Liver (tissue), 3 donors: ENCODE measurements around the gene GGN.

Experiments
- GABPA ChIP-seq, 2 donors: IDR thresholded peaks in 1 of 2; conservative IDR thresholded peaks in 1 of 2; 2 replicates each; pipeline ENCODE4 v1.6.1; 2016; ENCODE audit warnings: antibody characterized with exemption in 2 of 2, mild to moderate bottlenecking in 1 of 2, moderate library complexity in 1 of 2
- NR2F2 ChIP-seq: IDR thresholded peaks from 2 replicates; pipeline ENCODE4 v1.6.1; 2016; ENCODE audit warnings: antibody characterized with exemption
- RAD21 ChIP-seq, 2 donors: IDR thresholded peaks; 2 replicates each; pipeline ENCODE4 v1.6.1; 2016; ENCODE audit warnings: antibody characterized with exemption in 2 of 2, mild to moderate bottlenecking in 2 of 2
- SP1 ChIP-seq: IDR thresholded peaks from 2 replicates; pipeline ENCODE4 v1.6.1; 2018; ENCODE audit warnings: antibody characterized with exemption, mild to moderate bottlenecking
- TAF1 ChIP-seq: conservative IDR thresholded peaks from 2 replicates; pipeline ENCODE4 v1.6.1; 2016; ENCODE audit warnings: antibody characterized with exemption, mild to moderate bottlenecking
- TF ChIP-seq, protein P1 (sequence below): fragments of 150-350 bp; IDR thresholded peaks from 2 replicates; pipeline ENCODE4 v1.5.1; 2017; ENCODE audit warnings: improper control_type of control experiment, low read depth, low read length; ENCODE audit not compliant: missing input control
- TF ChIP-seq, protein P2 (sequence below): IDR thresholded peaks from 2 replicates; pipeline ENCODE4 v1.6.1; 2016; ENCODE audit warnings: antibody characterized with exemption
- TF ChIP-seq, protein P3 (sequence below): IDR thresholded peaks from 2 replicates; pipeline ENCODE4 v1.6.1; 2016; ENCODE audit warnings: antibody characterized with exemption, mild to moderate bottlenecking
- donor health status: healthy.
- donor health status: healthy.

DNA sequence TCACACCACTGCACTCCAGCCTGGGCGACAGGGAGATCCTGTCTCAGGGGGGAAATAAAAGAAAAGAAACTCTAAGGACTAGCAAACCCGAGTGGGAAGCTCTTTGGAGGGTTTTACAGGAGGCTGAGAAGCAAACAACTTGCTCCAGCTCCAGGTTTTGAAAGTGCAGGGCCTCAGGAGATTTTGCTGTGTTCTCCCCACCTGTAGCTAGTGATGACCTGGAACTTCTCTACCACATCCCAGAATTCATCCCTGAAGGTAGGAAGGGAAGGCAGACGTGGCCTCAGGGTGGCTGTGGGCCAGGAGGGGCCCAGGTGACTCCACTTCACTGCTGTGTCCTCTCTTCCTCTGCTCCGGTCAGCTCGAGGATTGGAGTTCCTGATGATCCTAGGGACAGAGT lies 29.8 kb downstream of the GGN start:
- TF ChIP-seq, protein P1, sequence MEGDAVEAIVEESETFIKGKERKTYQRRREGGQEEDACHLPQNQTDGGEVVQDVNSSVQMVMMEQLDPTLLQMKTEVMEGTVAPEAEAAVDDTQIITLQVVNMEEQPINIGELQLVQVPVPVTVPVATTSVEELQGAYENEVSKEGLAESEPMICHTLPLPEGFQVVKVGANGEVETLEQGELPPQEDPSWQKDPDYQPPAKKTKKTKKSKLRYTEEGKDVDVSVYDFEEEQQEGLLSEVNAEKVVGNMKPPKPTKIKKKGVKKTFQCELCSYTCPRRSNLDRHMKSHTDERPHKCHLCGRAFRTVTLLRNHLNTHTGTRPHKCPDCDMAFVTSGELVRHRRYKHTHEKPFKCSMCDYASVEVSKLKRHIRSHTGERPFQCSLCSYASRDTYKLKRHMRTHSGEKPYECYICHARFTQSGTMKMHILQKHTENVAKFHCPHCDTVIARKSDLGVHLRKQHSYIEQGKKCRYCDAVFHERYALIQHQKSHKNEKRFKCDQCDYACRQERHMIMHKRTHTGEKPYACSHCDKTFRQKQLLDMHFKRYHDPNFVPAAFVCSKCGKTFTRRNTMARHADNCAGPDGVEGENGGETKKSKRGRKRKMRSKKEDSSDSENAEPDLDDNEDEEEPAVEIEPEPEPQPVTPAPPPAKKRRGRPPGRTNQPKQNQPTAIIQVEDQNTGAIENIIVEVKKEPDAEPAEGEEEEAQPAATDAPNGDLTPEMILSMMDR = no peak
- no peak for TF ChIP-seq RAD21 (IDR thresholded peaks at IDR 0.05)
- TF ChIP-seq TAF1 = no peak
- TF ChIP-seq, protein P2, sequence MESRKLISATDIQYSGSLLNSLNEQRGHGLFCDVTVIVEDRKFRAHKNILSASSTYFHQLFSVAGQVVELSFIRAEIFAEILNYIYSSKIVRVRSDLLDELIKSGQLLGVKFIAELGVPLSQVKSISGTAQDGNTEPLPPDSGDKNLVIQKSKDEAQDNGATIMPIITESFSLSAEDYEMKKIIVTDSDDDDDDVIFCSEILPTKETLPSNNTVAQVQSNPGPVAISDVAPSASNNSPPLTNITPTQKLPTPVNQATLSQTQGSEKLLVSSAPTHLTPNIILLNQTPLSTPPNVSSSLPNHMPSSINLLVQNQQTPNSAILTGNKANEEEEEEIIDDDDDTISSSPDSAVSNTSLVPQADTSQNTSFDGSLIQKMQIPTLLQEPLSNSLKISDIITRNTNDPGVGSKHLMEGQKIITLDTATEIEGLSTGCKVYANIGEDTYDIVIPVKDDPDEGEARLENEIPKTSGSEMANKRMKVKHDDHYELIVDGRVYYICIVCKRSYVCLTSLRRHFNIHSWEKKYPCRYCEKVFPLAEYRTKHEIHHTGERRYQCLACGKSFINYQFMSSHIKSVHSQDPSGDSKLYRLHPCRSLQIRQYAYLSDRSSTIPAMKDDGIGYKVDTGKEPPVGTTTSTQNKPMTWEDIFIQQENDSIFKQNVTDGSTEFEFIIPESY = no peak
- TF ChIP-seq, protein P3, sequence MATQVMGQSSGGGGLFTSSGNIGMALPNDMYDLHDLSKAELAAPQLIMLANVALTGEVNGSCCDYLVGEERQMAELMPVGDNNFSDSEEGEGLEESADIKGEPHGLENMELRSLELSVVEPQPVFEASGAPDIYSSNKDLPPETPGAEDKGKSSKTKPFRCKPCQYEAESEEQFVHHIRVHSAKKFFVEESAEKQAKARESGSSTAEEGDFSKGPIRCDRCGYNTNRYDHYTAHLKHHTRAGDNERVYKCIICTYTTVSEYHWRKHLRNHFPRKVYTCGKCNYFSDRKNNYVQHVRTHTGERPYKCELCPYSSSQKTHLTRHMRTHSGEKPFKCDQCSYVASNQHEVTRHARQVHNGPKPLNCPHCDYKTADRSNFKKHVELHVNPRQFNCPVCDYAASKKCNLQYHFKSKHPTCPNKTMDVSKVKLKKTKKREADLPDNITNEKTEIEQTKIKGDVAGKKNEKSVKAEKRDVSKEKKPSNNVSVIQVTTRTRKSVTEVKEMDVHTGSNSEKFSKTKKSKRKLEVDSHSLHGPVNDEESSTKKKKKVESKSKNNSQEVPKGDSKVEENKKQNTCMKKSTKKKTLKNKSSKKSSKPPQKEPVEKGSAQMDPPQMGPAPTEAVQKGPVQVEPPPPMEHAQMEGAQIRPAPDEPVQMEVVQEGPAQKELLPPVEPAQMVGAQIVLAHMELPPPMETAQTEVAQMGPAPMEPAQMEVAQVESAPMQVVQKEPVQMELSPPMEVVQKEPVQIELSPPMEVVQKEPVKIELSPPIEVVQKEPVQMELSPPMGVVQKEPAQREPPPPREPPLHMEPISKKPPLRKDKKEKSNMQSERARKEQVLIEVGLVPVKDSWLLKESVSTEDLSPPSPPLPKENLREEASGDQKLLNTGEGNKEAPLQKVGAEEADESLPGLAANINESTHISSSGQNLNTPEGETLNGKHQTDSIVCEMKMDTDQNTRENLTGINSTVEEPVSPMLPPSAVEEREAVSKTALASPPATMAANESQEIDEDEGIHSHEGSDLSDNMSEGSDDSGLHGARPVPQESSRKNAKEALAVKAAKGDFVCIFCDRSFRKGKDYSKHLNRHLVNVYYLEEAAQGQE = no peak
- TF ChIP-seq GABPA (IDR thresholded peaks at IDR 0.05 in 1 of 2, conservative IDR thresholded peaks at IDR 0.05 in 1 of 2) = no peak
- TF ChIP-seq NR2F2 = no peak
- no peak for TF ChIP-seq SP1
